Heart left ventricle (tissue), 13 donors: Measurements from ENCODE around the gene B4GALNT2.

ENCODE experiments used
- POLR2A ChIP-seq, 2 donors: fragments of 450-650 bp; IDR thresholded peaks; one replicate each; pipeline ENCODE4 v1.6.1; 2017; ENCODE audit warnings: antibody characterized with exemption in 2 of 2, mild to moderate bottlenecking in 2 of 2, moderate library complexity in 2 of 2
- TF ChIP-seq, protein P1 (sequence below), 12 donors: fragments of 200-600 bp; sonication (generic) in 4 of 12; IDR thresholded peaks; one replicate each; pipeline versions ENCODE4 v1.5.0 to v1.8.0; 2018 to 2022; ENCODE audit warnings: antibody characterized with exemption in 12 of 12, mild to moderate bottlenecking in 5 of 12
- donor health status: ischemic (EF 13 %, LVEDD 7.1; RV severe dilation, severe dysfunction).
- donor health status: DM: no; HTN: yes; CAD: no.
- donor health status: DM: no; HTN: no; CAD: no.
- donor health status: ischemic (EF 25% LVEDD 6.9; RV normal size, moderate dysfunction).
- donor health status: ischemic (EF 25% LVEDD 5.7; RV mildly dilated, moderate dysfunction).
- donor health status: ischemic (EF 35%, LVEDD 5.7; RV mildly dilated, moderate dysfunction).
- donor health status: nonischemic (EF 11% LVEDD 7.7; RV severe dilation, severe dysfunction).
- donor health status: DM: yes; HTN: yes; CAD: no.
- donor health status: PGD.
- donor health status: ischemic (EF 29% LVEDD 5.4; RV normal size, mild dysfunction).
- donor health status: nonischemic (EF 23%, LVEDD 6.1; RV moderate dilation, normal function).

- TF ChIP-seq, protein P1, sequence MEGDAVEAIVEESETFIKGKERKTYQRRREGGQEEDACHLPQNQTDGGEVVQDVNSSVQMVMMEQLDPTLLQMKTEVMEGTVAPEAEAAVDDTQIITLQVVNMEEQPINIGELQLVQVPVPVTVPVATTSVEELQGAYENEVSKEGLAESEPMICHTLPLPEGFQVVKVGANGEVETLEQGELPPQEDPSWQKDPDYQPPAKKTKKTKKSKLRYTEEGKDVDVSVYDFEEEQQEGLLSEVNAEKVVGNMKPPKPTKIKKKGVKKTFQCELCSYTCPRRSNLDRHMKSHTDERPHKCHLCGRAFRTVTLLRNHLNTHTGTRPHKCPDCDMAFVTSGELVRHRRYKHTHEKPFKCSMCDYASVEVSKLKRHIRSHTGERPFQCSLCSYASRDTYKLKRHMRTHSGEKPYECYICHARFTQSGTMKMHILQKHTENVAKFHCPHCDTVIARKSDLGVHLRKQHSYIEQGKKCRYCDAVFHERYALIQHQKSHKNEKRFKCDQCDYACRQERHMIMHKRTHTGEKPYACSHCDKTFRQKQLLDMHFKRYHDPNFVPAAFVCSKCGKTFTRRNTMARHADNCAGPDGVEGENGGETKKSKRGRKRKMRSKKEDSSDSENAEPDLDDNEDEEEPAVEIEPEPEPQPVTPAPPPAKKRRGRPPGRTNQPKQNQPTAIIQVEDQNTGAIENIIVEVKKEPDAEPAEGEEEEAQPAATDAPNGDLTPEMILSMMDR (IDR thresholded peaks at IDR 0.05): no peak
- TF ChIP-seq POLR2A (IDR thresholded peaks at IDR 0.05): no peak
Measured at GRCh38 chr17:49219987-49220386, 87.4 kb downstream of the B4GALNT2 start.
